ENCODE measurements around the gene RAP1B. TPM values are rescaled to one million over a fixed set of nuclear protein-coding genes. Genes with fewer than 3 reads are reported as not detected.

Gene RAP1B
- total and polyA plus RNA-seq, 2 donors (not counting 3 experiments of a cell fraction or from before 2014, with no cell fraction given) = 147 to 174 TPM

GRCh38 chr12:68638721-68639395 is 28.2 kb downstream of the RAP1B start:
- Histone ChIP-seq H3K4me1 (ENCODE audit: control insufficient read depth, extremely low read depth, insufficient read depth, low read length) (no peaks in the 10 kb centered on the region), H3K9me1 (replicated peaks; ENCODE audit: control insufficient read depth, extremely low read depth, insufficient read depth, low read length) (no peaks in the 10 kb centered on the region), H3K4me2 (ENCODE audit: insufficient read depth, low read length) (no peak overlapping the region), H2AFZ (ENCODE audit: low read depth, low read length) (no peak overlapping the region), H3K4me3 (replicated peaks in 1 of 3; ENCODE audit: insufficient read depth in 1 of 3, low read depth in 1 of 3, low read length in 3 of 3) (no peak overlapping the region), H3K36me3 (ENCODE audit: control insufficient read depth in 2 of 2, extremely low read depth in 1 of 2, insufficient read depth in 2 of 2, low read length in 2 of 2) (no peaks in the 10 kb centered on the region), H3K9me3 (replicated peaks; ENCODE audit: control insufficient read depth, insufficient read depth, low read length) (no peaks in the 10 kb centered on the region), H3K27ac (ENCODE audit: insufficient read depth, low read depth, low read length) (no peak overlapping the region), H3K27me3 (ENCODE audit: control insufficient read depth in 2 of 2, insufficient read depth in 2 of 2, low read length in 2 of 2) (no peaks in the 10 kb centered on the region), H3K9ac (replicated peaks; ENCODE audit: extremely low read depth, insufficient read depth, low read length) (no peak overlapping the region), H3K79me2 (ENCODE audit: control insufficient read depth, insufficient read depth, low read length) (peaks cover 98% of the 10 kb centered on the region), H4K20me1 (replicated peaks; ENCODE audit: control insufficient read depth, extremely low read depth, insufficient read depth, low read length) (peaks cover 7% of the 10 kb centered on the region)
- dilution Hi-C loops (cut with MboI; ENCODE audit: extremely low pct_ligation_motif_present, low sequenced_read_pairs) (no loop called here), intact Hi-C loops (cut with micrococcal nuclease) (no loop called here)
- no TSS peak for BruUV-seq (replicated peaks)
- TF ChIP-seq CTCF (IDR thresholded peaks at IDR 0.05; ENCODE audit: extremely low read depth in 1 of 2, insufficient read depth in 1 of 2, low read depth in 1 of 2, low read length in 2 of 2) (no peak), MYC (IDR thresholded peaks at IDR 0.05; ENCODE audit: low read depth, low read length) (no peak), JUN (IDR thresholded peaks at IDR 0.05; ENCODE audit: borderline replicate concordance, insufficient read depth, insufficient read length, low read depth) (no peak), MAX (IDR thresholded peaks at IDR 0.05; ENCODE audit: insufficient read depth, insufficient read length) (no peak), EZH2 (IDR thresholded peaks at IDR 0.05; ENCODE audit: borderline replicate concordance, low read depth, low read length, severe bottlenecking) (no peak), POLR2AphosphoS5 (IDR thresholded peaks at IDR 0.05; ENCODE audit: insufficient read depth, low read depth, low read length) (no peak), GATA2 (IDR thresholded peaks at IDR 0.05; ENCODE audit: insufficient read depth, insufficient read length, low read depth, low read length) (no peak), POLR2A (IDR thresholded peaks at IDR 0.05; ENCODE audit: low read depth, low read length) (no peak), FOS (IDR thresholded peaks at IDR 0.05; ENCODE audit: borderline replicate concordance, insufficient read depth, low read length) (no peak)
- DNase-seq (ENCODE audit: low read depth, low spot score) (no peak), FAIRE-seq (no peak)
- CTCF ChIA-PET = interaction anchor here (0.8 to 1.0 kb wide), 3 partner anchors 10 to 17 kb away, joined by 3 read pairs; no protein-coding TSS in a partner anchor
- POLR2A ChIA-PET = no interaction called here
